Trophoblast cell (in vitro differentiated cells and primary cell): Measurements from ENCODE around the gene PACSIN2.
A peak's percentile ranks its signal among the peaks of the same experiment; 100 is the strongest.

Experiments used
- DNase-seq, 2 donors: peaks; one replicate each; pipeline ENCODE4 v3.0.0-alpha.2; 2016
- H2AFZ ChIP-seq: 2 replicates; pipeline ENCODE4 v1.6.1; 2013; ENCODE audit warnings: low read length, moderate library complexity, mild to moderate bottlenecking; ENCODE audit not compliant: insufficient read depth, poor library complexity
- H2AK5ac ChIP-seq: 2 replicates; pipeline ENCODE4 v1.6.1; 2013; ENCODE audit warnings: mild to moderate bottlenecking, low read length
- H2BK120ac ChIP-seq: 2 replicates; pipeline ENCODE4 v1.6.1; 2013; ENCODE audit warnings: low read length, mild to moderate bottlenecking, moderate library complexity; ENCODE audit not compliant: insufficient read depth, poor library complexity
- H2BK12ac ChIP-seq: 2 replicates; pipeline ENCODE4 v1.6.1; 2013; ENCODE audit warnings: mild to moderate bottlenecking, low read length, moderate library complexity
- H2BK5ac ChIP-seq: 2 replicates; pipeline ENCODE4 v1.6.1; 2013; ENCODE audit warnings: low read length, low read depth, moderate library complexity, mild to moderate bottlenecking; ENCODE audit not compliant: poor library complexity
- H3K14ac ChIP-seq: 2 replicates; pipeline ENCODE4 v1.6.1; 2013; ENCODE audit warnings: mild to moderate bottlenecking, low read length
- H3K18ac ChIP-seq: 2 replicates; pipeline ENCODE4 v1.6.1; 2013; ENCODE audit warnings: mild to moderate bottlenecking, low read length
- H3K23ac ChIP-seq: 2 replicates; pipeline ENCODE4 v1.6.1; 2013; ENCODE audit warnings: low read length
- H3K27ac ChIP-seq: 2 replicates; pipeline ENCODE4 v1.5.1; 2013; ENCODE audit warnings: low read depth, mild to moderate bottlenecking, inconsistent platforms, low read length, moderate library complexity
- H3K27me3 ChIP-seq: 2 replicates; pipeline ENCODE4 v1.6.1; 2013; ENCODE audit warnings: inconsistent platforms, mild to moderate bottlenecking, low read length, moderate library complexity; ENCODE audit not compliant: insufficient read depth
- H3K36me3 ChIP-seq, 2 experiments: 1 replicate in 1 of 2; 2 replicates in 1 of 2; pipeline ENCODE4 v1.6.1; 2013; ENCODE audit warnings: low read length in 2 of 2, mild to moderate bottlenecking in 2 of 2, moderate library complexity in 1 of 2; ENCODE audit not compliant: insufficient read depth in 2 of 2, control insufficient read depth in 1 of 2
- H3K4ac ChIP-seq: 2 replicates; pipeline ENCODE4 v1.6.1; 2013; ENCODE audit warnings: low read depth, mild to moderate bottlenecking, low read length, moderate library complexity
- H3K4me1 ChIP-seq, 2 experiments: 1 replicate in 1 of 2; 2 replicates in 1 of 2; pipeline ENCODE4 v1.6.1; 2013; ENCODE audit warnings: low read length in 2 of 2, mild to moderate bottlenecking in 2 of 2, moderate library complexity in 1 of 2; ENCODE audit not compliant: insufficient read depth in 2 of 2, control insufficient read depth in 1 of 2
- H3K4me2 ChIP-seq: 2 replicates; pipeline ENCODE4 v1.6.1; 2013; ENCODE audit warnings: inconsistent platforms, mild to moderate bottlenecking, low read length, moderate library complexity
- H3K4me3 ChIP-seq: 2 replicates; pipeline ENCODE4 v1.5.1; 2013; ENCODE audit warnings: mild to moderate bottlenecking, low read depth, low read length, inconsistent platforms
- H3K79me1 ChIP-seq: one replicate; pipeline ENCODE4 v1.6.1; 2013; ENCODE audit warnings: low read length
- H3K79me2 ChIP-seq: 2 replicates; pipeline ENCODE4 v1.6.1; 2013; ENCODE audit warnings: low read length, mild to moderate bottlenecking; ENCODE audit not compliant: control insufficient read depth, insufficient read depth, poor library complexity
- H3K9ac ChIP-seq: 2 replicates; pipeline ENCODE4 v1.6.1; 2013; ENCODE audit warnings: mild to moderate bottlenecking, low read length
- H3K9me3 ChIP-seq: 2 replicates; pipeline ENCODE4 v1.6.1; 2013; ENCODE audit warnings: low read depth, mild to moderate bottlenecking, control low read depth, inconsistent platforms, low read length; ENCODE audit not compliant: insufficient read depth
- H4K12ac ChIP-seq: 2 replicates; pipeline ENCODE4 v1.6.1; 2013; ENCODE audit warnings: low read depth, mild to moderate bottlenecking, low read length, moderate library complexity
- H4K8ac ChIP-seq: 2 replicates; pipeline ENCODE4 v1.6.1; 2013; ENCODE audit warnings: low read depth, mild to moderate bottlenecking, low read length, moderate library complexity
- H4K91ac ChIP-seq: one replicate; pipeline ENCODE4 v1.6.1; 2013; ENCODE audit warnings: low read depth, mild to moderate bottlenecking, low read length, moderate library complexity
- WGBS: extraction: QIAGEN DNeasy Blood & Tissue Kit; methylation state at CpG from one replicate; pipeline ENCODE4 v1.1.7; 2013; ENCODE audit warnings: missing lambda C conversion rate; ENCODE audit not compliant: insufficient read length, insufficient coverage; ENCODE audit errors: extremely low coverage; 5-methylcytosine and 5-hydroxymethylcytosine counted together

The PACSIN2 gene

DNA sequence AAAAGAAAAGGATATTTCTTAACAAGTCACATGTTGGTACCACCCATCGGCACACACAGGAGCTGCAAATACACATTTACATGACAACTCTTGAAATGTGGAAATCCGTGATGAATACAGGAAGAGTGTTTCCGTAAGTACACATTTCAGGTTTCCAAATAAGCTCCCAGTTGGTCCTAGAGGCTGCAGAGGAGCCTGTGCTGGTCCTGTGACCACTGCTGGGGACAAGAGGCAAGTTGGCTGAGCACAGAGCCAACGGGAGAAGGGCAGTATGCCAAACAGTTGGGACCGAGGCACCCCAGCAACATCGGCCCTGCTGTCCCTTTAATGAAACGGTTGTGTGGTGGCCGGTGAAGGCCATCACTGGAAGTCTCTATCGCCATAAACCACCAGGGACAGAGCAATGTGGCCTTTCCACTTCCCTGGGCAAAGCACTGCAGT is 119.4 kb downstream of the PACSIN2 start:
- Histone ChIP-seq H3K27ac (no peak overlapping the region), H3K36me3 (peaks cover 24 to 36% of the 10 kb centered on the region in 2 experiments), H4K8ac (no peak overlapping the region), H3K14ac (no peak overlapping the region), H2BK12ac (no peak overlapping the region), H3K4me2 (no peak overlapping the region), H3K4me1 (no peaks in the 10 kb centered on the region), H2BK5ac (no peak overlapping the region), H4K91ac (no peak overlapping the region), H3K18ac (no peak overlapping the region), H3K79me1 (no peaks in the 10 kb centered on the region), H3K4me3 (no peak overlapping the region), H3K9ac (no peak overlapping the region), H3K27me3 (no peaks in the 10 kb centered on the region), H3K4ac (no peak overlapping the region), H3K23ac (no peak overlapping the region), H2BK120ac (no peak overlapping the region), H3K79me2 (peaks cover 2% of the 10 kb centered on the region), H3K9me3 (no peaks in the 10 kb centered on the region), H2AK5ac (no peak overlapping the region), H4K12ac (no peak overlapping the region), H2AFZ (no peak overlapping the region)
- no peak for DNase-seq
- no CpG with 5 or more reads among the region's 9 CpGs for WGBS

DNA sequence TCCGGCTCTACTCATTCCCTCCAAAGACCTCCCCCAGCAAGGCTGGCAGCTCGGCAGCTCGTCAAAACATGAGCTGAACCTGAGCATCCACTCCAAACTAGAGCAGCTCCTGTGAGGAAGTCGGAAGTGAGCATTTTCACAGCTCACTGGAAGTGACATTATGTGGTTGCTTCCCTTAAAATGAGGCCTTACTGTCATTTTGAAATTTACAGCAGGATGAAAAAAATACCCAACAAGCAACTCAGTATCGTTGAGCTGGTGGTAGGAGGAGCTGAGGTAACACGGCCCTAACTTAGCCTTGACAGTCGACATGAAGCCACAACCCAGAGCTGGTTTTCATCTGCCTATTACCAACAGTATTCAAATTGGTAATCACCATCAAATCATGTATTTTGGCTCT is 119.9 kb downstream of the PACSIN2 start:
- no peaks in the 10 kb centered on the region for H3K79me1 ChIP-seq
- no peak overlapping the region for H3K4me3 ChIP-seq
- H4K91ac ChIP-seq = no peak overlapping the region
- H3K4ac ChIP-seq = no peak overlapping the region
- no peaks in the 10 kb centered on the region for H3K27me3 ChIP-seq
- no peak overlapping the region for H3K4me2 ChIP-seq
- H3K23ac ChIP-seq = no peak overlapping the region
- no peak overlapping the region for H3K27ac ChIP-seq
- no peak overlapping the region for H4K12ac ChIP-seq
- peak overlapping the region; percentile 11 for H3K18ac ChIP-seq
- no peak overlapping the region for H2BK120ac ChIP-seq
- no peaks in the 10 kb centered on the region for H3K9me3 ChIP-seq
- peaks cover 2% of the 10 kb centered on the region for H3K79me2 ChIP-seq
- no CpG with 5 or more reads among the region's 7 CpGs for WGBS
- H2AK5ac ChIP-seq = no peak overlapping the region
- DNase-seq = no peak
- no peak overlapping the region for H4K8ac ChIP-seq
- no peaks in the 10 kb centered on the region for H3K4me1 ChIP-seq
- H2BK5ac ChIP-seq = no peak overlapping the region
- peaks cover 24 to 41% of the 10 kb centered on the region in 2 experiments for H3K36me3 ChIP-seq
- no peak overlapping the region for H3K14ac ChIP-seq
- H2BK12ac ChIP-seq = no peak overlapping the region
- H2AFZ ChIP-seq = no peak overlapping the region
- no peak overlapping the region for H3K9ac ChIP-seq

DNA sequence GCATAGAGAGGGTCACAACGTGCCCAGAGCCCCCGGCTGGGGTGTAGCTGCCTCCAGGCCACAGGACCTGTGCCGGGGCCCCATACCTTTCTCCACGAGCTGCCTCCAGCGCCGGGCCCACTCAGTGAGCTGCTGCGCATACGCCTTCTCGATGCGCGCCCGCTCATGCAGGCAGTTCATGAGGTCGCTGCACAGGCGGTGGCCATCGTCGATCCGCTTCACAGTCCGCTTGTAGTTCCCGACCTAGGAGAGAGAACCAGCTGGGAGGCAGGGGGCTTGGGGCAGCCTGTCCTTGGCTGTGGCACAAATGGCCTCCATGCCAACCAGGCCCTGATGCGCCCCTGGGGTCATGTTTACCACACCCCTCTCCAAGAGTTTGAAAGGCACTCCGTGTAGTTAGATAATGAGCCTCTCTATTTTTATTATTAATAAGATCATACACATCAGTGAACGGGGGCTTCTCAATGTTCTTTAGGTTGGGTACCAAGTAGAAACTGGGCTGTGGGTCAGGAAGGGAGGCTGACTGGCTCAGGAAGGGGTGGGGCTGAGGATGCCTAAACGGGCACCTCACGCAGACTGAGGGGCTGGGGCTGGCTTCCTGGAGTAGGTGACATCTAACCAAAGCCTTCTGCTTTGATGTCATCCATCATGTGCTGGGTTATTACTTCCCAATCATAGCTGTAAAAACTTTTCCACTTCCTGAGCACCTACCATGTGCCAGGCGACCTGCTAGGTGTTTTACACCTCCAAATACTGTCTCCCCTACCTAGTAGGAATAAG is 121.4 kb downstream of the PACSIN2 start:
- Histone ChIP-seq H3K14ac (no peak overlapping the region), H2BK12ac (no peak overlapping the region)
- no CpG with 5 or more reads among the region's 25 CpGs for WGBS

DNA sequence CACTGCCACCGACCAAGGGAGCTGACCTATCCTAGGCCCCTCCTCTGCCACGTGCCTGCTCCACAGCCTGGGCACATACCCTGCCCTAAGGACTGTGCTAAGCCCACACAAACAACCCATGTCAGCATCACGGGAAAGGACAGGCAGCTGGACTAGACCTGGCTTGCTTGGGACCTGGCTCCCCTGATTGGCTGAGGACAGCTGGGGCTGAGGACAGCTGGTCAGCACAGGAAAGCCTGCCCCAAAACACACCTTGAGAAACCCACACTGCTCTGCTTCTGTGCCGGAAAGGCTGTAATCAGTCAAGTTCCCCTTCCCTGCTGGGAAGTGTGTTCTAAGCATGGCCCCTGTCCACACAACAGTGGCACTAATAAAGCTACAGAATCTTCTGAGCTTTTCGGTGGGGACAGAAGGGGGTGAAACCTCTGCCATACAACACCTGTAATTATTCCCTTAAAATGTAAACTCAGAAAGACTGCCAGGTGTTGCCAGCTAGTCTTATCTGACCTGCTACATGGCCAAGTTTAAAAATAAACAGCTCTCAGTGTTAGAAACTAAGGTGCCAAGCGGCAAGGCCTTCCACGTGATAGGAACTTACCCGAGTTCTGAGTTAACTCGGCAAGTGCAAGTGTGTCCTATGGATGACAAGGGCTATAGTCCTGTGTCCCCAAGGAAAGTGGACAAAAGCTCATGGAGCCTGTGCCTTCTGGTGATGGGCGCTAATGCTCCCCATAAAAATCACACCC is 122.2 kb downstream of the PACSIN2 start:
- H3K27ac ChIP-seq = no peak overlapping the region
- H4K8ac ChIP-seq = no peak overlapping the region
- H4K12ac ChIP-seq = no peak overlapping the region
- no peak overlapping the region for H2BK12ac ChIP-seq
- no peak overlapping the region for H2AK5ac ChIP-seq
- H3K79me2 ChIP-seq = no peaks in the 10 kb centered on the region
- no peak overlapping the region for H3K23ac ChIP-seq
- H3K4me3 ChIP-seq = no peak overlapping the region
- no peak overlapping the region for H2BK5ac ChIP-seq
- H3K4ac ChIP-seq = no peak overlapping the region
- no peaks in the 10 kb centered on the region for H3K27me3 ChIP-seq
- no peaks in the 10 kb centered on the region for H3K79me1 ChIP-seq
- H3K36me3 ChIP-seq = peaks cover 39 to 56% of the 10 kb centered on the region in 2 experiments
- no peak overlapping the region for H3K14ac ChIP-seq
- no peaks in the 10 kb centered on the region for H3K4me1 ChIP-seq
- H2BK120ac ChIP-seq = no peak overlapping the region
- H2AFZ ChIP-seq = no peak overlapping the region
- no CpG with 5 or more reads among the region's 10 CpGs for WGBS
- H3K9me3 ChIP-seq = no peaks in the 10 kb centered on the region
- no peak overlapping the region for H3K9ac ChIP-seq
- H3K4me2 ChIP-seq = no peak overlapping the region
- DNase-seq = no peak
- no peak overlapping the region for H3K18ac ChIP-seq
- no peak overlapping the region for H4K91ac ChIP-seq

More for the DNA sequence above, 121.4 kb downstream of the PACSIN2 start:
- Histone ChIP-seq H3K4me2 (no peak overlapping the region), H3K36me3 (peaks cover 32 to 48% of the 10 kb centered on the region in 2 experiments), H3K18ac (no peak overlapping the region), H3K9ac (no peak overlapping the region), H3K9me3 (no peaks in the 10 kb centered on the region), H4K8ac (no peak overlapping the region), H4K91ac (no peak overlapping the region), H3K4ac (no peak overlapping the region), H3K27me3 (no peaks in the 10 kb centered on the region), H2AFZ (no peak overlapping the region), H2BK5ac (no peak overlapping the region), H3K4me3 (no peak overlapping the region), H3K79me1 (no peaks in the 10 kb centered on the region), H4K12ac (no peak overlapping the region), H2AK5ac (no peak overlapping the region), H2BK120ac (no peak overlapping the region), H3K79me2 (no peaks in the 10 kb centered on the region), H3K23ac (no peak overlapping the region), H3K4me1 (no peaks in the 10 kb centered on the region), H3K27ac (no peak overlapping the region)
- DNase-seq = no peak
